GM18520 (cell line): Measurements from ENCODE around the gene PRKCA.
"Not testable (repeated sequence)": the region's sequence is repeated elsewhere in the genome, so short reads cannot be mapped to it uniquely, and the experiment has no call there.

Experiments
- ATAC-seq: cut with Tn5 transposase; IDR thresholded peaks from one replicate; pipeline ENCODE4 v1.9.1; 2021; ENCODE audit not compliant: unreplicated experiment

Gene PRKCA

DNA sequence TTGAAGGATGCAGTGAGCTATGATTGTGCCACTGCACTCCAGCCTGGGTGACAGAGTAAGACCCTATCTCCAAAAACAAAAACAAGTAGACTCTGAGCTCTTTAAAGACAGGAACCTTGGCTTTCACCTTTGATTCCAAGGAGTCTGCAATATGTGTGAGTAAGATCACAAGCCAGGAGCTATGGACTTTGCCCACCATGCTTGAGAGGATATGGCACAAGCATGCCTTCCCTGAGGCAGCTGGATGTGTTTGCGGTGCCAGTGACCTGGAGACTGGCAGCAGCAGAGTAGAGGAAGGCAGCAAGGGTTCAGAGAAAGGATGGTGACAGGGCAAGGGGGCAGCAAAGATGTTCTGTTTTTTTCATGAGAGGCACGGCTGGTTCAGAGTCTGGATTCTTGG, 14.5 kb upstream of the PRKCA start:
- no peak for ATAC-seq

DNA sequence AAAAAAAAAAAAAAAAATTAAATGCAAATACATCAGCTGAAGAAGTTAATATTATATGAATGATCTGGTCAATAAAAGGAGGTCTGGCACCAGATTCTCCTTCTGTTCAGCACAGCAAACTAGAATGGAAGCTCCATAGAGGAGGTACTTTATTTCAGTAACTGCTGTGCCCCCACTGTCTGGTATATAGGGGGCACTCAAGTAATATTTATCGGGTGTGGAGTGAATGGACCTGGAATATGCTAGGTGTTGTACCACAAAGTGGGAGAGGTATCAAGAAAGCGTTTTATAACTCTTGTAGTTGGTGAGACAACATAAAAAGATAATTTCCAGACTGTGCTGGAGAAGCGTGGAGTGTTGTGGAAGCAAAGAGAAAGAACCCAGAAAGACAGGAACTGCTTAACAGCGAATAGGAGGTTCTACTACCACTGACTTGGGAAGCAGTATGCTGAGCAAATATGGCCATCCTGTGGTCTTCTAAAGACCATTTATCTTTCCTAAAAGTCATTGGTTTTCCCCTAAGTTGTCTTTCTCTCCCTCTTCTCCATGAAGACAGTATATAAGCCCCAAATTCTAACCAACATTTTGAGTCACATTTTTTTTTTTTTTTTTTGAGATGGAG, 12.2 kb upstream of the PRKCA start:
- no peak for ATAC-seq

DNA sequence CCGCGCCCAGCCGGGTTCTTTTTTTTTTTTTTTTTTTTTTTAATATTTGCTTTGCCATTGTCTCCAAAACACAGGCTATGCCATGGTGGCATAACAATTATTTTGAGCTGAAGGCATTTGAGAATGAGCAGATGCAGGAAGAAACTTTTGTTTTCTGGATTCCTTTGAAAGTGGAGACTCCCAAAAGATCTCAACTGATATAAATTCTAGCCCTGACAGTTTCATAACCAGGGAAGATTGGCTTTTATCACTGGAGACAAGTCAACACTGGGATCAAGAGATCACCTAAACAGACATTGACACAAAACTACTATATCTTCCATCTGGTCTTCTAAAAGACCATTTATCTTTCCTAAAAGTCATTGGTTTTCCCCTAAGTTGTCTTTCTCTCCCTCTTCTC, 10.1 kb upstream of the PRKCA start:
- ATAC-seq = no peak

GRCh38 chr17:66296289-66296725, 6.1 kb upstream of the PRKCA start:
- no peak for ATAC-seq

DNA sequence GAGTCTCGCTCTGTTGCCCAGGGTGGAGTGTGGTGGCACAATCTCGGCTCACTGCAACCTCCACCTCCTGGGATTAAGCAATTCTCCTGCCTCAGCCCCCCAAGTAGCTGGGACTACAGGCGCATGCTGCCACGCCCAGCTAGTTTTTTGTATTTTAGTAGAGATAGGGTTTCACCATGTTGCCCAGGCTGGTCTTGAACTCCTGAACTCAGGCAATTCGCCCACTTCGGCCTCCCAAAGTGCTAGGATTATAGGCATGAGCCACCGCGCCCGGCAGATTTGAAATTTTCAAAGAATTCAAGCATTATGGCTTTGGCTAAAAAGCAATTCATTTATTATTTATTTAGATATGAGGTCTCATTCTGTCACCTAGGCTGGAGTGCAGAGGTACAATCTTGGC, 5.0 kb upstream of the PRKCA start:
- not testable (repeated sequence) for ATAC-seq

DNA sequence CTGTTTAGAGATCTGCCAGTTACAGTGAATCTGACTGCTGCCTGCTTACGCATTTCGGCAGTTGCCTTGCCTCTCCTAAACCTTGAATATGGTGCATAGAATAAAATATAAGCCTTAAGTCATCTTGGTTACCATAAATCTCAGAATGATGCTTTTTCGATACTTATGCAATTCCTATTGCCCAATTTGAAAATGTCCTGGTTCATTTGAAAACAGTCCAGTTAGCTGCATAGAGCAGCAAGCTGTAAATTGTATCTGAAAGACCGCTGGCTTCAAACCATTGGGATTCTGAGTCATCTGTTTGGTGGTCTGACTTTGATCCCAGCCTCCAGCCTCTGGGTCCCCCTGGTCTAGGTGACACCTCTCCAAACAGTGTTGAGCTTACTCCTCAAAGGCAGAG, 2.7 kb upstream of the PRKCA start:
- ATAC-seq = no peak

- ATAC-seq = no peak
Measured at GRCh38 chr17:66300956-66301355, 1.5 kb upstream of the PRKCA start.

DNA sequence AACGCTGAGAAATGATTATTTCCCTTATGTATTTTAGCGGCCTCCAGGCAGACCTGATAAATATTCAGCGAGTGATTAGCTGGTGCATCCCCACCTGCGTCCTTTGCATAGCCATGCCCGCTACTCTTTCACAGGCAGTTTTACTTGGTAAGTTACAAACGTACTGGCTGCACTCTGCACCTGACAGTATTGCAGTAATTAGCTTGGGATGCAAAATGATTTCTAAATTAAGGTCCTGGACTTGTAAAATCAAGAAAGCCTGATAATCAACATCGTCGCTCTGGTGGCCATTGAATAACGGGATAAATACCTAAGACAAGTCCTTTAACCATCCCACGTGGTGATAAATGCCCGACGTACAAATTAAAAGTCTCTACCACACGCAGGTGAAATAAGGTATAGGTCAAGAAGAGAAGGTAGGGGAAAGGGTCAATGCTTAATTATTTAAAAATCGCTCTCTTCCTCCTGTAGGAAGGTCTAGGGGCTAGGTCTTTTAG, 998 bp upstream of the PRKCA start:
- ATAC-seq = peak; percentile 51

DNA sequence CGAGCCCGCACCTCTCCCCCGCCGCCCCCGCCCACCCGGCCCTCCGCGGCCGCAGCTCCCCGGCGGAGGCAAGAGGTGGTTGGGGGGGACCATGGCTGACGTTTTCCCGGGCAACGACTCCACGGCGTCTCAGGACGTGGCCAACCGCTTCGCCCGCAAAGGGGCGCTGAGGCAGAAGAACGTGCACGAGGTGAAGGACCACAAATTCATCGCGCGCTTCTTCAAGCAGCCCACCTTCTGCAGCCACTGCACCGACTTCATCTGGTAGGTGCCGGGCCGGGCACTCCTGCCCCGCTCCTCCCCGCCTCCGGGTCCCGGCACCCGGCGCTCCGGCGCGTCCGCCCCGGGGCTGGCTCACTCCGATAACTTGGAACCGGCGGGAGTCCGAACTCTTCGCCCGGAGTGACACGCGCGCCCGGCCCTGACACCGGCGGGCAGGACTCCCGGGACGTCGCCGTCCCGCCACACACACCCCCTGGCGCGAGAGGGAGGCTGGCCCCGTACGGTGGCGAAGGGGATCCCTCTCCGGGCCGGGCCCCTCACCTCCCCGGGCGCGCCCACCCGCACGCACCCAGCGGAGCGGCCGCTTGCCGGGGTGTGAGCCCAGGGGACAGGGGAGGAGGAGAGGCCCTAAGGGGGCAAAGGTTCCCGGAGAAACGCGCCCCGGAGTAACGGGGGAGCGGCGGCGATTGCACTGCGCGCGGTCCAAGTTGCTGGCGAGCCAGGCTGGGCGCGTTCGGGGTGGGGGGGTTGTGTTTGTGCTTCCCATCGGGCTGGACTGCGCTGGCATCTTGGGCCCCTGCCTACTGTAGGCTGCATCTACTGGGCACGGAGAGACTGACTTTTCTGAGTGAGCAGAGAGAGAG, 581 bp downstream of the PRKCA start:
- ATAC-seq = no peak

DNA sequence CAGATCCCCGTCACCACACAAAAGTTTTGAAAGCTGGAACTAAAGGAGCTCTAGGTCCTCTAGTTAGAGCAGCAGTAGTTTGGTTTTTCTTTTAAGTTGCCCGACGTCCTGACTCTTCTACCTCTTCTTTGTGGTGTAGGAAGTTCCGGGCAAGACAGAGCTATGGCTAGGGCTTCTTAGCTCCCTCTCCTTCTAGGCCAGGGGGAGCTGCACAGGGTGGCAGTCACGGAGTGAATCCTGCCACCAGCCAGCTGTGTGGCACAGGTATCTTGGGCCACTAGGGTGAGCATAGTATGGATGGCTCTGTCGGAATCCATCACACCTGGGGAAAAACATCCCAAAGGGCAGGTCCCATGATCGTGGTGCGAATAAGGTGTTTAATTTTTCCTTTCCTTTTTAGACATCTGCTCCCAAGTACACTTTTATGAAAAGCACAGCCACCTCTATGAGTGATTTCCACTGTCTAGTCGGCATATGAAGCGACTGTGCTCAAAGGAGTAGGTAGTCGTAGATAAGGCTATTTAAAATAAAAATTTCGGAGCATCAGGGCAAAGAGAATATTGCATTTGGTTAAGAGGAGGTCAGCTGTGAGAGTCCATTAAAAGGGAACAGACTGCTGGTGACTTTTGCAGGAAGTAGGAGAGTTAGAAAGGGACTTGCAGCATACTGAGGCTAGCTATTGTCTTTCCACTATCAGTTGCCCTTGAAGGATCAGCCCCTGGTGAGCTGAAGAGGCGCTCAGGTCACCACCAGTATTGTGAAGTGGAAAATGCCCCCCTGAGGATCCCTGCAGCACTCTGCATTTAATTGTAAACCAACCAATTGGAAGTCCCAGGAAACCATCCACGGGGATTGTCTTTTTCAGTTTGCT, 2.1 kb downstream of the PRKCA start:
- ATAC-seq = no peak

DNA sequence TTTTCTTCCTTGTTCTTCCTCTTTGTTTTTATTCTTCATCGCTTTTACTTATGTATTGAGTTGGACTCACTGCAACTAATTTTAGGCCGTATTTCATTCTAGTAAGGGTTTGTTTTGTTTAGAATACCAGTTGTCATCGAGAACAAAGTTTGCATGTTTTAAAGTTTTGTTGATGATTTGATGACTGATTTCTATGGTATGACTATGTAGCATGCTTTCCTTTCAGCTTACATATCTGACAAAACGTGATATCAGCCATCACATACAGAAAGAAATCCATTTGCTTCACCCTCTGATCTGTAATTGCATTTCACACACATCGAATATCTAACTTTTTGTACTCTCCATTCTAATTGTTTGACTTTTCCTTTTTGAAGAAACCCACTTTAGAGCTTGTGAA, 4.0 kb downstream of the PRKCA start:
- ATAC-seq = no peak

GRCh38 chr17:66307257-66307656, 4.8 kb downstream of the PRKCA start:
- ATAC-seq = no peak

DNA sequence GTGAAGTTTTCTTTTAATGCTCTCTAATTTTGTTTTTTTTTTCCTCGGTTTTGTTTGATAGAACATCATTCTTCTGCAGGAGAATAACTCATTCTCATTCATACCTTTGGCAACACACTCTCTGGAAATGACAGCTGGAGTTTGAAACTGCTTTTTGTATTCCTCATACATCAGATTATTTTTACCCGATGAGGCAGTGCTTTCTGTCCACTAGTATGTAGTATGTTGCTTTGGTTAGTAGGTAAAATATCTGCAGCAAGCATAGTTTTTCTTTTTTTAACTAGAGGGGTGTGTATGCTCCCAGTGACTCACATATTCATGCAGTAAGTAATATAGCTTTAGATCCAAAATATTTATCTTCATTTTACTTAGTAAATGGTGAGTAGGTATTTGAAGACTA, 6.4 kb downstream of the PRKCA start:
- no peak for ATAC-seq

- no peak for ATAC-seq
Measured at GRCh38 chr17:66309793-66310192, 7.4 kb downstream of the PRKCA start.

DNA sequence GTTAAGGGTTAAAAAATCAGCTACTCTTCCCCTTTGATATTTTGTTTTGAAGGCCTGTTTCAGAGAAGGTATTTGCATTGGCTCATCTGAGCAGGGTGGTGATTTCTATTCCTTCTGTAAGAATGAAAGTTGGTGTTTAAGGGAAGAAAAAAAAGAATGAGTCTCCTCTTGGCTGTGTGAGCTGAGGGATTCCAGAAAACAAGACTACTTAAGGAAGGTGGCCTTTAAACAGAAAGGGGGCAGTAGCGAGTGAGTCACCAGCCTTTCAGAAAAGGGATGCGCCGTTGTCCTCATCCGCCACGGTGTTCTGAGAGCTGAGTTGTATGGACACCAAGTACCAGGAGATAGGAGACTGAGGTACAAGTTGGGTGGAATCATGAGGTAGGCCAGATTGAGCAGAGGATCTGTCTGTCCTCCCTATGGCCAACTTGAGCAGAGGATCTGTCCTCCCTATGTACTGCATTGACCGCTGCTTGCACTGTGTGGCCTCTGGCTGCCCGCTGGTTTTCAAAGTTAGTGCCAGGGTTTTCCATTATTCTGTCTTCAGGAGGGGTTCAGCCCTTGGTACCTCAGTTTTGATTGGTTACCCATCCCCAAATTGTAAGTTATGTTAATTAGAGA, 8.2 kb downstream of the PRKCA start:
- ATAC-seq = no peak

GRCh38 chr17:66312912-66313311, 10.5 kb downstream of the PRKCA start:
- no peak for ATAC-seq

GRCh38 chr17:66313325-66313724, 10.9 kb downstream of the PRKCA start:
- ATAC-seq = no peak

- no peak for ATAC-seq
Measured at GRCh38 chr17:66313995-66314659, 11.7 kb downstream of the PRKCA start.

DNA sequence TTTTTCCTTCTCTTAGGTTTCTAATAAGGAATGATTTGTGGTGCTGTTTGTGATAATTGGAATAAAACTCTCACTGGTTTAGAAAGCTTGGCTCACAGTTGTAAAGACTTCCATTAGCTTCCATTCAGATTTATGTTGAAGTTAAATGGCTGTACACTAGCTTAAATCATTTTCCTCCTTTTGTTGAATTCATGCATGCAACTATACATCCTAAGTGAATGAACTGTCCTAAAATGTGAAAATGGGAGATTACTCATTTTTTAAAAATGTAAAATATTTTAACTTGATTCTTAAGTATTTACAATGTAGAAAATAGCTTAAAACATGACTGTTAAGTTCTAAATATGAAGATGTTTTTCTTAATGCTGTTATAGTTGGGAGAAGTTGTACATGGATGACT, 15.2 kb downstream of the PRKCA start:
- no peak for ATAC-seq

GRCh38 chr17:66319226-66319625, 16.8 kb downstream of the PRKCA start:
- no peak for ATAC-seq
